C4-2B (cell line): Measurements from ENCODE around the gene MIB2.
"Not testable (repeated sequence)": the region's sequence is repeated elsewhere in the genome, so short reads cannot be mapped to it uniquely, and the experiment has no call there.

ENCODE experiments used
- ZFX ChIP-seq: fragments of 450-650 bp; IDR thresholded peaks from 2 replicates; pipeline ENCODE4 v1.6.1; 2017
- TF ChIP-seq, protein P1 (sequence below): fragments of 450-650 bp; conservative IDR thresholded peaks from 2 replicates; pipeline ENCODE4 v1.5.1; 2017; ENCODE audit warnings: mild to moderate bottlenecking

DNA sequence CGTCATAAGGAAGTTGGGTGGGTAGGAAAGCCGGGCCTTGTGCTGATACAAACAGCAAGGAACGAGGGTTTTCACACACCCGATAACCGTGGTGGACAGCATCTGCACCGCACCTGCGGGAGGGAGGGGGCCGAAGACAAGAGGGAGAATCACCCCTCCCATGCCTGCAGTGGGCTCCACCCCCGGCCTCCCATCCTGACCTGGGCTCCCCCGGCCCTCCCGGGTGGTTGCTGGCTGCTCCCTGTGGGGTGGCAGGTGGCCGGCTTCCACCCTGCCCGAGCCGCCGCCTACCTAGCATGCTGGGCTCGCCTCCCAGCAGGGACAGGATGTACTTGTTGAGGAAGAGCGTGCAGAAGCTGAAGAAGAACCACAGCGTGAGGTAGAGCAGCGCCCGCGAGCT lies 60.8 kb downstream of the MIB2 start:
- TF ChIP-seq, protein P1, sequence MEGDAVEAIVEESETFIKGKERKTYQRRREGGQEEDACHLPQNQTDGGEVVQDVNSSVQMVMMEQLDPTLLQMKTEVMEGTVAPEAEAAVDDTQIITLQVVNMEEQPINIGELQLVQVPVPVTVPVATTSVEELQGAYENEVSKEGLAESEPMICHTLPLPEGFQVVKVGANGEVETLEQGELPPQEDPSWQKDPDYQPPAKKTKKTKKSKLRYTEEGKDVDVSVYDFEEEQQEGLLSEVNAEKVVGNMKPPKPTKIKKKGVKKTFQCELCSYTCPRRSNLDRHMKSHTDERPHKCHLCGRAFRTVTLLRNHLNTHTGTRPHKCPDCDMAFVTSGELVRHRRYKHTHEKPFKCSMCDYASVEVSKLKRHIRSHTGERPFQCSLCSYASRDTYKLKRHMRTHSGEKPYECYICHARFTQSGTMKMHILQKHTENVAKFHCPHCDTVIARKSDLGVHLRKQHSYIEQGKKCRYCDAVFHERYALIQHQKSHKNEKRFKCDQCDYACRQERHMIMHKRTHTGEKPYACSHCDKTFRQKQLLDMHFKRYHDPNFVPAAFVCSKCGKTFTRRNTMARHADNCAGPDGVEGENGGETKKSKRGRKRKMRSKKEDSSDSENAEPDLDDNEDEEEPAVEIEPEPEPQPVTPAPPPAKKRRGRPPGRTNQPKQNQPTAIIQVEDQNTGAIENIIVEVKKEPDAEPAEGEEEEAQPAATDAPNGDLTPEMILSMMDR, result not testable (repeated sequence)
- TF ChIP-seq ZFX, result not testable (repeated sequence)
